Endometrial microvascular endothelial cells (primary cell): ENCODE results near the gene DYRK1A. TPM values are rescaled to one million over a fixed set of nuclear protein-coding genes. Genes with fewer than 3 reads are reported as not detected.

Source experiments
- in situ Hi-C: cut with HindIII; loops from 2 replicates; pipeline ENCODE4 v1.10.0; 2017; ENCODE audit warnings: low sequenced_read_pairs, low pct_unique_long_range_greater_than_20kb; ENCODE audit errors: inconsistent ontology term
- total RNA-seq: library from RNA; depleted of rRNA; stranded (reverse); fragments of >200 nt; gene quantifications from one replicate; pipeline ENCODE4 v1.2.3, GENCODE V29; 2015; ENCODE audit errors: inconsistent ontology term

DYRK1A gene
- total RNA-seq, 1 donor from 2014 or later: 36.7 TPM

DNA sequence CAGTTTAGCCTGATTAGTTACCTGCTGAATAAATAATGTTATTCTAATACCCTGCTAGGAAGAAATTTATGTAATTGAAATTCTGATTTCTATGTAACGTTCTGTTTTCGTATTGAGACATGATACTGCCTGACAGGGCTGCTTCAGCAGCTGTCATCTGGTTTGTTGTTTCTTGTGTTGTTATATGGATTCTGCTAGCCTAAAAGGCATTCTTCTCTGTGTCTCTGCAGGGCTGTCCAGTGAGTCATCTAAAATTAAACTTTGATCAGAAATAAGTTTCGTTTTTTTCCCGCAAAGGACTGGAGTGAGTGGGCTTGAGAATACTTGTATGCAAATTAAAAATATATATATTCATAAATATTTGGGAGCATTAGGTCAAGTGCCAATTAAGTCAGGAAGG is 93.0 kb downstream of the DYRK1A start:
- in situ Hi-C loops: loop anchor here (25.0 kb wide), 1 partner anchor 97 kb away; the partner anchor contains the start of gene DYRK1A

GRCh38 chr21:37460196-37460595 is 93.6 kb downstream of the DYRK1A start:
- in situ Hi-C loops: loop anchor here (25.0 kb wide), 1 partner anchor 98 kb away; the partner anchor contains the start of gene DYRK1A

DNA sequence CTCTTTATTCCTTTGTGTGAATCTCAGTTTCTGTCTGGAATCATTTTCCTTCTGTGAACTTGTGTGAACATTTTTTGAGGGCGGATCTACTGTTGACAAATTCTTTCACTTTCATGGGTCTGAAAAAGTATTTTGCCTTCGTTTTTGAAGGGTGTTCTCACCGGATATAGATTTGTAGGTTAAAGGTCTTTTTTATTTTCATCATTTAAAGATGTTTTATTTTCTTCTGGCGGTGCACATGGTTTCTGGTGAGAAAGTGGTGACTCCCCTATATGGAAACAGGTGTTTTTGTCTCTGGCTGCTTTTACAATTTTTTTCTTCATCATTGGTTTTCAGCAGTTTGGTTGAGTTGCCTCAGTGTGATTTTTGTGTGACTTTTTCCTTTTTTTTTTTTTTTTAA is 94.9 kb downstream of the DYRK1A start:
- in situ Hi-C loops: loop anchor here (25.0 kb wide), 1 partner anchor 99 kb away; the partner anchor contains the start of gene DYRK1A

GRCh38 chr21:37462087-37462861 is 95.7 kb downstream of the DYRK1A start:
- in situ Hi-C loops: loop anchor here (25.0 kb wide), 1 partner anchor 100 kb away; the partner anchor contains the start of gene DYRK1A

GRCh38 chr21:37463083-37463801 is 96.7 kb downstream of the DYRK1A start:
- in situ Hi-C loops: loop anchor here (25.0 kb wide), 1 partner anchor 101 kb away; the partner anchor contains the start of gene DYRK1A

DNA sequence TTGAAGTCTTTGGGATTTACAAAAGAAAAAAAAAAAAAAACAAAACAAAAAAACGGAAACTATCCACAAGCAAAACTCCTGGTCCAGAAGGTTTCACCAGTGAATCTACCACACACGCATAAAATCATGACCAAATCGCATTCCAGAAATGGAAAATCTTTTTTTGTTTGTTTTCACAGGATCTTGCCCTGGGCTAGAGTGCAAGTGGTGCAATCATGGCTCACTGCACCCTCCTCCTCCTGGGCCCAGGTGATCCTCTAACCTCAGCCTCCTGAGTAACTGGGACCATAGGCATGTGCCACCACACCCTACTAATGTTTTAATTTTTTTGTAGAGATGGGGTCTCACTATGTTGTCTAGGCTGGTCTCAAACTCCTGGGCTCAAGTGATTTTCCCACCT is 100.5 kb downstream of the DYRK1A start:
- in situ Hi-C loops: loop anchor here (25.0 kb wide), 1 partner anchor 105 kb away; the partner anchor contains the start of gene DYRK1A

DNA sequence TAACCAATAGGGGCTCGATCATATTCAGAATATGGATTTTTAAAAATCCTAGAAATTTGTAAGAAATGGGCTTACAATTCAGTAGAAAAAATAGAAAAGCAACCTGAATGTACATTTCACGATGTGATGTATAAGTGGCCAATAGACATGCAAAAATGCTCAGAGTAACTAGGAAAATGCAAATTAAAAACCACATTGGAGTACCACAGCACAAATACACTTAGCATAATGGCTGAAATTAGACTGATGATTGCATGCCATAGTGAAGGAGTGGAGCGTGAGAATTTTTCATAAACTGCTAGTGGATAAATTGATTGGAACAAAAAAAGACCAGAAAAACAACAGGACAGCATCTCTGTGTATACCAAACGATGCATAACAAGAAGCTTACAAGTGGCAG is 102.3 kb downstream of the DYRK1A start:
- in situ Hi-C loops: loop anchor here (25.0 kb wide), 1 partner anchor 107 kb away; the partner anchor contains the start of gene DYRK1A

GRCh38 chr21:37469441-37469840 is 102.9 kb downstream of the DYRK1A start:
- in situ Hi-C loops: loop anchor here (25.0 kb wide), 1 partner anchor 107 kb away; the partner anchor contains the start of gene DYRK1A

DNA sequence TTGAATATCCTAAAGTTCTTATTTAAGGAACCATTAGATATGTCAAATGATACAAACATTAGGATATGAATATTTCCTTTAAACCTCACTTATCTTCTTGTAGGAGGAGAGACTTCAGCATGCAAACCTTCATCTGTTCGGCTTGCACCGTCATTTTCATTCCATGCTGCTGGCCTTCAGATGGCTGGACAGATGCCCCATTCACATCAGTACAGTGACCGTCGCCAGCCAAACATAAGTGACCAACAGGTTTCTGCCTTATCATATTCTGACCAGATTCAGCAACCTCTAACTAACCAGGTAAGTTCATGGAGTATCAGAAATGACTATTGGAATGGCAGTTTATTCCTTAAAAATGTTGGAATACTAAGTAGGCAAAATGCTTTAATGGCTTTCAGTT is 106.0 kb downstream of the DYRK1A start:
- in situ Hi-C loops: loop anchor here (25.0 kb wide), 1 partner anchor 110 kb away; the partner anchor contains the start of gene DYRK1A

DNA sequence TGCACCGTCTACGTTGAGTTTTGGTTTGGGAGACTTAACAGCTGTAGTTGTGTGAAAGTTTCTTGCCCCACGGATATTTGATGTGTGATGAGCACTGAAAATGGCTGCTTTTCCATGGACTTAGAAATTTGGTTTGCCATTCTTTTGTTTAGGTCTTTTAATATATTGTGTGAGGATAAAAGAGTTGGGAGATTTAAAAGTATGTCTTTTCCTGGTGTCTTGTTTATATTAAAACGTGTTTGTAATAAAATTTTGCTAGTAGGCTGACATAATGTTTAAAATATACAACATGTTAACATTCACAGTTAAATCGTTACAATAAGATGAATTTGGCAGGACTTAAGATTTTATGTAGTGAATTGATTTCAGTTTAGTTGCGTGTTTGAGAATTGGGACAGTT is 106.9 kb downstream of the DYRK1A start:
- in situ Hi-C loops: loop anchor here (25.0 kb wide), 1 partner anchor 111 kb away; the partner anchor contains the start of gene DYRK1A

GRCh38 chr21:37474342-37474741 is 107.8 kb downstream of the DYRK1A start:
- in situ Hi-C loops: loop anchor here (25.0 kb wide), 1 partner anchor 112 kb away; the partner anchor contains the start of gene DYRK1A

- in situ Hi-C loops: no loop called here
Observed at GRCh38 chr21:37475186-37475868, 108.8 kb downstream of the DYRK1A start.

- in situ Hi-C loops: no loop called here
Observed at GRCh38 chr21:37478794-37479193, 112.2 kb downstream of the DYRK1A start.

- in situ Hi-C loops: no loop called here
Observed at GRCh38 chr21:37483776-37484175, 117.2 kb downstream of the DYRK1A start.

- in situ Hi-C loops: no loop called here
Observed at GRCh38 chr21:37484535-37485474, 118.2 kb downstream of the DYRK1A start.

DNA sequence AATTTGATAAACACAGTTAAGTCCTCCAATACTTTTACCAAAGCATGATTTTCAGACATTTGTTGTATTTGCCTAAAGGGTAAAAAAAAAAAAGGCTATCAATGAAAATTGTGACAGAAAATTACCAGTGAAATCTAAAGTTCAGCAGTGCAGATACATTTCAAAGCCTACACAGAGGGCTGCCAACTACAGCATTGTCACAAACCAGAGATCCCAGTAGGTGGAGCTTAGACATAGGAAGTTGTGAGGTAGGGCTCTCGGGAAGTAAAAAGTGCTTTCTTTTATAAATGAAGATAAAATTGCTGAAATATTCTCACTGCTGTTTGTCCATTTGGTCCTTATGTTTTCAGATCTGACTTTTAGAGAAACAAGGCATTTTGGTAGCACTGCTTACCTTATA is 123.0 kb downstream of the DYRK1A start:
- in situ Hi-C loops: no loop called here

DNA sequence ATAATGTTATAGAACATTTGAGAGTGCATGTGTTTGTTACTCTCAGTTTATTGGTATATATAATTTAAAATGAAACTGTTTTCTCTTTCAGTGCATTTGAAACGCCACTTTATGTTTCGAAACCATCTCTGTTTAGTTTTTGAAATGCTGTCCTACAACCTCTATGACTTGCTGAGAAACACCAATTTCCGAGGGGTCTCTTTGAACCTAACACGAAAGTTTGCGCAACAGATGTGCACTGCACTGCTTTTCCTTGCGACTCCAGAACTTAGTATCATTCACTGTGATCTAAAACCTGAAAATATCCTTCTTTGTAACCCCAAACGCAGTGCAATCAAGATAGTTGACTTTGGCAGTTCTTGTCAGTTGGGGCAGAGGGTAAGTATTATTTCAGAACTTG is 123.5 kb downstream of the DYRK1A start:
- in situ Hi-C loops: no loop called here

- in situ Hi-C loops: no loop called here
Observed at GRCh38 chr21:37496972-37497371, 130.4 kb downstream of the DYRK1A start.
